Posterior cingulate gyrus (tissue), 11 donors: ENCODE measurements around the gene SH2B2.
"Not testable (repeated sequence)": the region's sequence is repeated elsewhere in the genome, so short reads cannot be mapped to it uniquely, and the experiment has no call there.

ENCODE experiments used
- DNase-seq, 10 donors: peaks; one replicate each; pipeline versions ENCODE4 v3.0.0 to v3.0.0-alpha.2; 2020 to 2021; ENCODE audit warnings: mixed read lengths in 3 of 10
- intact Hi-C: fragments of 100-400 bp; cut with DNase I; formaldehyde crosslinking; loops from one replicate; pipeline ENCODE4 v1.15.1; 2023

SH2B2 gene

DNA sequence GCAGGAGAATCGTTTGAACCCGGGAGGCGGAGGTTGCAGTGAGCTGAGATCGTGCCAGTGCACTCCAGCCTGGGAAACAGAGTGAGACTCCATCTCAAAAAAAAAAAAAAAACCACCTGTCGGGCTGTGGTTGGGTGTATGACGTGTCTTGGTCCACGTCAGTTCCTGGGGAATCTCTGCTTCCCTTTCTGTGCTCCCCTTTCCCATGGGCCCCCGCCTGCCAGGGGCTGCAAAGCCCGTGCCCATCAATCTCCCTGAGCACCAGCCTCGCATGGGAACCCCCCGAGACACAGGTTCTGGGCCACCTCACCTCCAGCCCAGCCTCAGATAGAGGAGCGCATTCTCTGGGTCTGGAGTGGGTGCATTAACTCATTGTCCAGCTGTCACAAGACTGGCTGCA lies 2.3 kb upstream of the SH2B2 start:
- intact Hi-C loops, result no loop called here
- DNase-seq, result no peak

DNA sequence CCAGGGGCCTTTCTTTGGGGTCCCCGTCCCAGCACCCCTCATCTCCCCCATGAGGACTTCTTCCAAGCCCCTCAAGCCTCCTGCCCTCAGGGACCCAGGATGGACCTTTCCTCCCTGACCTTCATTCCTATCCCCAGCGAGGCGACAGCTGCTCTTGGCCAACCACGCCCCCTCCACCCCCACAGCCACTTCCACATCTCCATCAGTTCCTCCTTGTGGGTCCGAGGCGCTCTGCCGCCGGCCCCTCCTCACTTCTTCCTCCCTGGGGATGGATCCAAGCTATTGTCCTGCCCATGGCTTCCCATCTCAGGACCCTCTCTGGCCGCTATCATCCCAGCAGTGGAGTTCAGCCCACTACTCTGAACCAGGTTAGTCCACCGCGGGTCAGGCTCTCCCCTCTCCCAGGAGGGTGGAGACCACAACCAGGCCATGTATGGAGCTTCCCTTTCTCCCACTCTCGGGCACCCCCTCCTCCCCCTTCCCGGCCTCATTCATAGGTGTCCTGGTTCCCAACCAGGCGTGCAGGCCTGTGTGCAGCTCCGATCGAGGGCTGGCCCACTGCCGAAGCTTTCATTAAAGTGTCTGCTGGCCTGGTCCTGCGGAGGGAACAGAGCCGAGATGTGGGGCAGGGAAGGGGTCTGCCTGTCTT lies 1.7 kb upstream of the SH2B2 start:
- peak in 2 of 10 donors; percentile 27 to 33 for DNase-seq
- intact Hi-C loops, result no loop called here

DNA sequence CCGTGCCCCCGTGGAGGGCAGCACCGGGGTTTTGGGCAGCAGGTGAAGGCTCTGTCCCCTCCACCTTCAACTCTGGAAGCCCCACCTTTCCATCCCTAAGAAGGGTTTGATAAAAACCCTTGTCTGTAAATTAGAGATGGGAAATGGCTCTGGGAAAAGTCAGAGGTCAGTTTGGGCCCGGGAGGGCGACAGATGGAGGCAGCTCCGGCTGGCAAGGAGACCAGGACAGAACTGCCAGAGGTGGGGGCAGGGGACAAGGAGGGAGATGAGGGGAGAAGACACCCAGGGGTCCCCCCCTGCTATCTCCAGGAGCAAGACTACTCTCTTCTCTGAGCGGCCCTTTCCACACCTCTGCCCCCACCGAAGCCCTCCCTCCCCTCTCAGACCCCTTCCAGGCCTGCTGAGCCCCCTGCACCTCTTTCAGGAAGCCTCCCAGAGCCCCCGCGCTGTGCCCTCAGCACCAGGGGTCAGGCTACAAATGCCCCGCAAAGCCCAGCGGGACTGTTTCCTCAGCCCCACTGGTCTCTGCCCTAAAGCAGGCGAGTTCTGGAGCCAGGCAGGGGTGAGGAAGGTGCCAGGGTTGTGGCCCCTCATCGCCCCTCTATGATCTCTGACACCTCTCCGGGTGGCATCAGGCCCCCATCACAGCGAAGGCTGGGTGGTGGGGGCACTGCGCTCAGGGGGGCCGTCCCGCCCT lies 980 bp upstream of the SH2B2 start:
- DNase-seq, result no peak
- intact Hi-C loops, result no loop called here

DNA sequence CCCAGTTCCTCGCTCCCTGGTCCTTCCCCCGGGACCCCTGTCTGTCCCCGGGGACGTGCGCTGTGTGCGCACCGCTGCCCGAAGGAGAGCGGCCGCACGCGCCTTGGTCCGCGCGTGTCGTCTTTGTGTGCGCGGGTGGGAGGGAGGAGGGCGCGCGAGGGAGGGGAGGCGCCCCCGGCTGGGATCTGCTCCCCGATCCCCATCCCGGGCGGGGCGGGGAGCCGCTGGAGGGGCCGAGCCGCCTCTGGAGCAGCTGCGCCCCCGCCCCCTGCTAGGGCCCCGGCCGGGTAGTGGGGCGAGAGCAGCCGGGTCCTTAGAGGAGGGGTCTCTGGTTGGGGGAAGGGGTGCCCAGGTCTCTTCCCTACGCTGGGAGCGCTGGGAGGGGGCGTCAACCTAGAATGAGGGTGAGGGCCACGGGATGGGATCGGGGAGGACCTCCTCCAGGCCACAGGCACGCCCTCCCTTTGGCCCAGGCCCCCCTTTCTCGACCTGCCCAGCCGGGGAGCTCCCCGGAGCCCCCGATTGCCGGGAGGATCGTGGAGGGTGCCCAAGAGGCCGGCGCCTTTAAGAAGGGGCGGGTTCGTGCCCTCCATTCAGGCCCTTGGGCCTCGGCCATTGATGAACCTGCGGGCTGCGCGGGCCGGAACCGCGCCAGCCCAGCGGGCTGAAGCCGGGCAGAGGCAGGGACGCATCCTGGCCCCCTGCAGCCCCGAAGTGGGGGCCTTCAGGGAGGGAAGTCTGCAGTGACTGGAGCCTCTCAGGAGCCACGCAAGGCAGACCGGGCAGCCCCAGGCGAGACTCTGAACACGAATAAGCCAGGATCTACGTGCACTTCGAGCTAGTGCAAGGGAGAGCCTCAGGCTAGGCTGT lies 678 bp downstream of the SH2B2 start:
- intact Hi-C loops, result no loop called here
- DNase-seq, result peak in 4 of 10 donors; percentile 20 to 49 (median 42)

DNA sequence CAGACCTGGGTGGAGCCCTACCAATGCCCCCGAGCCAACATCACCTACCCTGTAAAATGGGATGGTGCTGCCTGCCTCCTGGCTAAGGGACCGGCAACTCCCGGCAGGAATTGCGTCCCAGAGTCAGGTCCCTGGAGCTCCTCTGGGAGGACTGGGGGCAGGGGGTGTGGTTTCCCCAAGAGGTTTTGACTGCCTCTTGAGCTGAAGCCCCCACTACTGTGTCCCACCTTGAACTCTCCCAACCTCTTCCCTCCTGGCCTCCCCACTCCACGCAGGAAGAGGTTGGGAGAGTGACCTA lies 1.3 kb downstream of the SH2B2 start:
- intact Hi-C loops, result no loop called here

DNA sequence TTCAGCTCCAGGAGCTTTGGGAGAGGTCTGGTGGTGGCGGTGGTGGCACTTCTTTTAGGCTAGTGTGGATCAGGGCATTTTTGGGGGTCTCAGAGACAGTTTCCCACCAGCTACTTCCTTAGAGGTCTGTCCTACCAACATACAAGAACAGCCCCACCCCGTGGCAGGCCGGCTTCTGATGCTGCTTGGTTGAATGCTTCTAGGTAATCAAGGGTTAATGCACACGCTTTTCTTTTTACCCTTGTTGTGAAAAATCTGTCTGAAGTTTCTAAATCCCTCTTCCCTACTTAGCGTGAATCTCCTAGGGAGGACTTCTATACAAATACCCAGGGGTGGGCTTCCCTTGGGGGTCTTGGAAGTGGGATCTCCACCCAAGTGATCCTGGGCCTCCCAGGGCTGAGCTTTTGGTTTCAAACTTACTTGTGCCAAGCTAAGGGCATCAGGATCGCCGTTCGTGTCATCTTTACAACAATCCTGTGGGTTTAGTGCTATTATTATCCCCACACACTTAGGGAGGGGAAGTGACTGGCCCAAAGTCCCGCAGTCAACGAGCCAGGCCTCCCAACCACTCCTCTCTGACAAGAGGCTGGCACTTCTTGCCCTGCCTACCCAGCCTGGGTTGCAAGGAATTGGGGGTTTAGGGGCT lies 1.7 kb downstream of the SH2B2 start:
- peak in 1 of 10 donors; percentile 45 for DNase-seq
- intact Hi-C loops, result no loop called here

More for the DNA sequence above, 1.3 kb downstream of the SH2B2 start:
- peak in 1 of 10 donors; percentile 9 for DNase-seq

DNA sequence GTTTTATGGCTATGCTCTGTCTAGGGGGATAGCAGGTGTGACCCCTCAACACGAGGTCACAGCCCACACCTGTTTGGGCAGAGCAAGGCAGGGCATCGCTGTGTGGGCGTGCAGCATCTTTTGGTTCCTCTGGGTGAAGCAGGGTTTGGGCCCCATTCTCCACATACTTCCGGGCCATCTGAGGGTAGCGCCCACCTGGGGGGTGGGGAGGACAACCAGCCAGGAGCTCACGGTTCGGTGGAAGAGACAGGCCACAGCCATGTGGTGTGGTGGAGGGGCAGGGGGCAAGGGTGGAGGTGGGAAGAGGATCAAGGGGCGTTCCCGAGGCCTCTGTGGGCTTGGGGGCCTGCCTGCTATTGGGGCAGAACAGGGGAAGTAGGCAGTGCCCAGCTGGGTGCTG lies 2.4 kb downstream of the SH2B2 start:
- no peak for DNase-seq
- intact Hi-C loops, result no loop called here

DNA sequence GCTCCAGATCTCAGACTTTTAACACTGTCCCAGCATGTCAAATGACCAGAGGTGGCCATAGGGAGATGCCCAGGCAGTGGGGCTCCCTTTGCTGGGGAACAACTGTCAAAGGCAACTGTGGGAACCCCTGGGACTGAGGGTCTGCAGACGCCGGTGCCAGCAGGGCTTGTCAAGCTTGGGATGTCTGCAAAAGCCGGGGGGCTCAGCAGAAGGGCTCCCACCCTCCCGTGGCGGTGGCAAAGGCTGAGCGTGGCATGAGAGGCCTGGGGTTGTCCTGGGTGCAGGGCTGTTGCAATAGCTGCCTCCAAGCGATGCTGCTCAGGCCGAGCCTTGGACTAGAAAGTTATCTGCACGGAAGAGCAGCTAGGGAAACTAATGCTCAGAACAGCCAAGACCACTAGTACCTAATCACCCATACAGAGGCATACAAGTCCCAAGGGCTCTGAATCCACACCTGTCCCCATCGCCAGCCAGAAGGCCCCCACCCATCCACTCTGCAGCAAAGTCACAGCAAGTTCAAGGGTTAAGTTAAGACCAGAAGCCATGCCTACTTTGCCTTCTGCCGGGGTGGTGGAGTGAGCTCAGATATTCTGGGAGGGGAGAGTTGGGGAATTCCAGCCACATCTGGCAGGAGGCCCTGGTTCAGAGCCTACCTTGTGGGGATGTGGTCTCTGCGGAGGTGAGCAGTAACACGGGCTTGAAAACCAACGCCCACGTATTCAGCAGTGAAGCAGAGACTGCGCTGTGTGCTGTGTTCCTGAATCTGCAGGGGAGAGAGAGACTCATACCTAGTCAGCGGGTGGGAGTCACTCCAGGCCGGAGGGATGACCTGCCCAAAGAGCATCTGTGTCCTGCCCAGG lies 4.6 kb downstream of the SH2B2 start:
- DNase-seq, result no peak
- intact Hi-C loops, result no loop called here

DNA sequence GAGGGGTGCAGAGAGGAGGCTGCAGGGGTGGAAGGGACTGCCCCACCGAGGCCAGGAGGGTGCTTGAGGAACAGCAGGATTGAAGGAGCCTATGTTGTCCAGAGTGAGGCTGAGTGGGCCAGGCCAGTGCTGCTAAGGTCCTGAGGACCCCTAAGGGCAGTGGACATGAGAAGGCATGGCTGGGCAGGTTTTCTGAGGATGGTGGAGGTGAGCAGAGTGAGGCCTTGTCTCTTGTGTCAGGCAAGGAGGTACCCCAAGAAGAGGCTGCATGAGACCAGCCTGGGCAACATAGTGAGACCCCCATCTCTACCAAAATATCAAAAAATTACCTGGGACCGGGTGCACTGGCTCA lies 5.2 kb downstream of the SH2B2 start:
- no peak for DNase-seq
- intact Hi-C loops, result no loop called here

DNA sequence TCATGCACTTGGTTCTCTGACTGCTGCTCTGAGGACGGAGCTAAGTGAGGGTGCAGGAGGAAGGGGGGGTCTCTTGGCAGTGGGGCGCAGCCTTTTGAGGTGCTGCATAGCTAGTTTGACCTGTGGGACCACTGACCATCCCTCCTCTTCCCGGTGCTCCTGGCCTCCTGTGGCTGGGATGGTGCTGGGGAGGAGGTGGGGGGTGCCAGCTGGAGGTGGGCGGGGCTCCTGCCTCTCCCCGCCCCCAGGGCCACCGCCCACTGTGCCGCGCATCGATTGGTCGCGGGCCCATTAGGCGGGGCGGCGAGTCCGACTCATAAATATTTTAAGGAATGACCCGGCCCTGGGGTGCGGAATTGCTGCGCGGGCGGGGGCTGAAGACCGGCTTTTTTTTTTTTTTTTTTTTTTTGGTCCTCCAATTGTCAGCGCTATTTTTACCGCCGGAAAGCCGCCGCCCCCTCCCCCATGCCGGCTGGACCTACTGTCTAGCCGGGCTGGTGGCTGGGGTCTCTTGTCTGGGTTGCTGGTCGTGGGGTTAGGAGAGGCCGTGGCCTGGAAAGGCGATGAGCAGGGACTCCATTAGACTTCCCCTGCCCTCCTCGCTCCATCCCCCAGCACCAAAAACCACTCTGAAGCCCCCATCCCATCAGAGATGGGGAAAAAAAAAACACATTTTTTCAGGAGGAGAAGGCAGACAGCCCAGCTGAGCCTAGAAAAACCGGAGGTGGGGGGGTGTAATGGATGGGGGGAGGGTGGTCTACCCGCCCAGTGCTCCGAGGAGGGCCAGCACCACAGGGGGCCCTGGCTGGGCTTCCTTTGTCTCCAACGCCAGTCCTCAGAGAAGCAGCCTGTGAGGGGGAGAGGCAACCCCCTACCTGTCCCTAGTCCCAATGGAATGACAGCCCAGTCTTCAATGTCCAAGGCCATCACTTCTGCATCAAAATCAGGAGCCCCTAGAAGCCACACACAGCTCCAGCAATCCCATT lies 6.4 kb downstream of the SH2B2 start:
- intact Hi-C loops, result no loop called here
- no peak for DNase-seq

DNA sequence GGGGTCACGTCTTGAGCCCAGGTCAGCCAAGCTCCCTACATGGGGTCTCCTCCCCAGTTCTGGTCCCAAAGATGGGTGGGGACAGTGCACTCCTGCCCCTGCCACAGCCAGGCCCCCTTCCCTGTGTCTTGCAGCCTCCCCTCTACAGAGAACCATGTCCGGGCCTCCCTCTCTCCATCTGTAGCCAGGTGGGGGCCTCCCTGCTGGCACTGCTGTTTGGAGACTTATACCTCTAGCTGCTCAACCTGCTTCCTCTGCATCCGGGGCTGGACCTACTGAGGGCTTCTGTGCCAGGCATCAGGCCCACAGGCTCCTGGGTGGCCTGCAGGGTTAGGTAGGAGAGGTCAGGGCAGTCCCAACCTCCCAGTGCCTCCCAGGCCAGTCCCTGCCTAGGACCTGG lies 7.9 kb downstream of the SH2B2 start:
- DNase-seq, result no peak
- intact Hi-C loops, result no loop called here

DNA sequence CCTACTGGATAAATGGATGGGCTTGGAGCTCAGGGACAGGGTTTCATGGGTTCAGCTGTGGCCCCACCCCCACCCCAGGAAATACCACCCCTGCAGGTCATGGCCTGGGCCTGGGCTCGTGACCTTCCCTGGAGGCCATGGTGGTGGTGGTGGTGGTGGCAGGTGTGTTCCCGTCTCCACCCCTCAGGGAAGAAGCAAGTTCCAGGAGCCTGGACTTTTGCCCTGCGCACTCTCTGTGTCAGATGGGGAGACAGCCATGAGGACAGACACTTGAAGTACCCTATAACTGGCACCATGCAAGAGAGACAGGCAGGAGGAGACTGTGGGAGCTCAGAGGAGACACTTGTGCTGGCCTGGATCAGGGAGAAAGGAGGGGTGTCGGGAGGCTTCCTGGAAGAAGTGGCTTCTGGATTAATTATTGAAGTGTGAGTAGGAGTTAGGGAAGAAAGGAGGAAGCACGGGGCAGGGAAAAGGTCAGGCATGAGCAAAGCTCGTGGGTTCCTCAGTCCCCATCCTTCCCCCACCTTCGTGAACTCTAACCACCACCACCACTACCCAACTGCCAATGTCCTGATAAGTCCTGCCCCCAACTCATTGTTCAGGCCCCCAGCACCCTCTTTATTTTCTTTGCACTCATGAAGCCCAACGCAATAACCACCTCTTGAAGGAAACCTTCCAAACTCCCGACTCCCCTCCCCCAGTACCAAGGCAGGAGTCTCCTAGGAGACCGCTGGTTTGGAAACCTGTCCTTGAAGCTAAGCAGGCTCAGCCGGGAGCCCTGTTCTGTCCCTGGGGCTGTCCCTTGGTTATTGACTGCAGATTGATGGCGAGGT lies 8.9 kb downstream of the SH2B2 start:
- no peak for DNase-seq
- intact Hi-C loops, result no loop called here

DNA sequence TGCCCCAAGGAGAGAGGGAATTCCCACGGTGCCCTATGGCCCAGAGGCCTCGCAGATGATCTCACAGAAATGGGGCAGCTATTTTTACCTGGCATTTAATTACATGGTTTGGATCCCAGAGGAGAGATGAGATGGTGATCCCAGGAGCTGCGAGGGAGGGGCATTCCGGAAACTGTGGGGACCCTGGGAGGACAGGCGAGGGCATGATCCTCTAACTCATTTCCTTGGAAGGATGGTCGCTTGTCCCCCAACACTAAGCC lies 9.4 kb downstream of the SH2B2 start:
- intact Hi-C loops, result no loop called here
- DNase-seq, result no peak

DNA sequence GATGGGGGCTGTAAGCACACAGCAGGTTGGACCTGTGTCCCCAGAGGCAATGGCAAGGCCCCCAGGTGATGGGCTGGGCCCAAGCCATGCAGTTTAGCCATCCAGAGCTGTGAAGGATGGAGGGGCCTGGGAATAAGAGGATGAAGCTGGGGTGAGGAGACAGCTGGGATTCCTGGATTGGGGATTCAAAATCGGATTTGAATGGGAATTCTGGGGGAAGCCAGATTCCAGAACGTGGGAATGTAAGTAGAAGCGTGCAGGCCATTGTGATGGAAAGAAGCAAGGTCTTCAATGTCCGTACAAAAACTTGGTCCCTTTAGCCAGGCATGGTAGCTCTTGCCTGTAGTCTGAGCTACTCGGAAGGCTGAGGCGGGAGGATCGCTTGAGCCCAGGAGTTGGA lies 9.8 kb downstream of the SH2B2 start:
- DNase-seq, result no peak
- intact Hi-C loops, result no loop called here

DNA sequence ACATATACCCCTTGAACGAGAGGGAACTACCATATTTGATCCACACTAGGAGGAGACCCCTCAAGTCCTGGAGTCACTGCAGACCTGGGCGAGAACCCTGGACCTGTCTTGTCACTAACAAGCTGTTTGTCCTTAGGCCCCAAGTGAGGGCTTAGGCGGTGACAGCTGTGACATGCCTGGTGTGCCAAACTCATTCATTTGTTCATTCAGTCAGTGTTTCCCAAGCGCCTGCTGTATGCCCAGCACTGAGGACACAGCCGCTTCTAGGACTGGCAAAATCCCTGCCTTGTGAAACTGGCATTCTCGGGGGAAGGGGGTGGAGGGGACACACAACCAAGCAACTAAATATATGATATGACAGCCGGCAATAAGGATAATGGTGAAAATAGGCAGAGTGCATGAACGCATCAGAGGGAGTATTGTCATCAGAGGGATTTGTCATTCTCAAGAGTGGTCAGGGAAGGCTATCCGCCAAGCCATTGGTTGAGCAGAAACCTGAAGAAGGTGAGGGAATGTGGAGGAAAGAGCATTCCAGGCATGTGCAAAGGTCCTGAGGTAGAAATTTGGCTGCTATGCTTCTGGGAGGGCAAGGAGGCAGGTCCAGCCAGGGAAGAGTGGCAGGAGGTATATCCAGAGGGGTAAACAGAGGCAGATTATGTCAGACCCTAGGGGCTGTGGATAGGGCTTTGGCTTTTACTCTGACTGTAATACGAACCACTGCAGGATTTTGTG lies 11.0 kb downstream of the SH2B2 start:
- intact Hi-C loops, result no loop called here
- DNase-seq, result no peak

DNA sequence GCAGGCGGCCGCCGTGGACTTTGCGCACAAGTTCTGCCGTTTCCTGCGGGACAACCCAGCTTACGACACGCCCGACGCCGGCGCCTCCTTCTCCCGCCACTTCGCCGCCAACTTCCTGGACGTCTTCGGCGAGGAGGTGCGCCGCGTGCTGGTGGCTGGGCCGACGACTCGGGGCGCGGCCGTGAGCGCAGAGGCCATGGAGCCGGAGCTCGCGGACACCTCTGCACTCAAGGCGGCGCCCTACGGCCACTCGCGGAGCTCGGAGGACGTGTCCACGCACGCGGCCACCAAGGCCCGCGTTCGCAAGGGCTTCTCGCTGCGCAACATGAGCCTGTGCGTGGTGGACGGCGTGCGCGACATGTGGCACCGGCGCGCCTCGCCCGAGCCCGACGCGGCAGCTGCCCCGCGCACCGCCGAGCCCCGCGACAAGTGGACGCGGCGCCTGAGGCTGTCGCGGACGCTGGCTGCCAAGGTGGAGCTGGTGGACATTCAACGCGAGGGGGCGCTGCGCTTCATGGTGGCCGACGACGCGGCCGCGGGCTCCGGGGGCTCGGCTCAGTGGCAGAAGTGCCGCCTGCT lies 14.1 kb downstream of the SH2B2 start:
- intact Hi-C loops, result no loop called here
- DNase-seq, result no peak

DNA sequence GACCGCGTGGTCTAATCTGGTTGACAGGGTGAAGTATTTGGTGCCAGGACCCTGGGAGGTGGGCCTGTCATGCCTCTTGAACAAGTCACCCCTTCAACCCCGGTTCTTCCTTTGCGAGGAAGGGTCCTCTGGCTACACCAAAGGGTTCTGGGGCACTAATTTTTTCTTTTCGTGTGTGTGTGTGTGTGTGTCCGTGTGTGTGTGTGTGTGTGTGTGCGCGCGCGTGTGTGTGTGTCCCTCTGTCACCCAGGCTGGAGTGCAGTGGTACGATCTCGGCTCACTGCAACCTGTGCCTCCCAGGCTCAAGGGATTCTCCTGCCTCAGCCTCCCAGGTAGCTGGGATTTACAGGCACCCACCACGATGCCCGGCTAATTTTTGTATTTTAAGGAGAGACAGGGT lies 14.7 kb downstream of the SH2B2 start:
- intact Hi-C loops, DNase-seq: not testable (repeated sequence)

DNA sequence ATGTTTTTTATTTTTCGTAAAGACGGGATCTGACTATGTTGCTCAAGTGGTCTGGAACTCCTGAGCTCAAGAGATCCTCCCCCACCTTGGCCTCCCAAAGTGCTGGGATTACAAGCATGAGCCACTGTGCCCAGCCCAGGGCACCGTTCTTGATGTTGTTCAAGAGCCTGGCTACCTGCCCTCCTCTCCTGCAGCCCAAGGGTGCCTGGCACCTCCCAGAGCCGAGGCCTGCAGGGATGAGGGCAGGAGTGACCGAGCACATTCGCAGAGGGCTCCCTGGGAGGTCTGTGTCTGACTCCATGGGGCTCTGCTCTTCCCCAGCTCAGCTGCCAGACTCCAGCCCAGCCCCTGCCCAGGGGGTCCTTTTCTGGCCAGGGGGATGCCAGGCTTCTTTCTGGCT lies 15.4 kb downstream of the SH2B2 start:
- intact Hi-C loops, result no loop called here

More for the DNA sequence above, 15.4 kb downstream of the SH2B2 start:
- DNase-seq, result no peak
